SK-N-SH treated with all-trans-retinoic acid at 6 μM for 48 hours (cell line): ENCODE results near the gene TUBGCP3.

Source experiments
- ATAC-seq: fragments of 200-7000 bp; cut with Tn5 transposase; 3 replicates; pipeline ENCODE4 v1.9.1; 2020; ENCODE audit warnings: mild to moderate bottlenecking, moderate library complexity
- ARNTL ChIP-seq: fragments of 450-650 bp; formaldehyde crosslinking; IDR thresholded peaks from 2 replicates; pipeline ENCODE4 v1.5.0; 2020; ENCODE audit warnings: low read depth, mild to moderate bottlenecking, moderate library complexity, borderline replicate concordance
- BACH2 ChIP-seq: fragments of 250-450 bp; sonication (Bioruptor Pico); IDR thresholded peaks from 2 replicates; pipeline ENCODE4 v1.9.0; 2021; ENCODE audit warnings: mild to moderate bottlenecking, borderline replicate concordance
- CSDC2 ChIP-seq: fragments of 250-450 bp; sonication (Bioruptor Pico); IDR thresholded peaks from 2 replicates; pipeline ENCODE4 v1.5.0; 2020; ENCODE audit warnings: mild to moderate bottlenecking, moderate library complexity
- CSRNP3 ChIP-seq: fragments of 250-450 bp; sonication (Bioruptor Pico); IDR thresholded peaks from 2 replicates; pipeline ENCODE4 v1.5.1; 2021; ENCODE audit warnings: mild to moderate bottlenecking, moderate library complexity
- ESRRG ChIP-seq: fragments of 250-450 bp; sonication (Bioruptor Pico); IDR thresholded peaks from 2 replicates; pipeline ENCODE4 v1.6.1; 2021; ENCODE audit warnings: mild to moderate bottlenecking
- GLIS3 ChIP-seq: fragments of 250-450 bp; sonication (Bioruptor Pico); IDR thresholded peaks from 2 replicates; pipeline ENCODE4 v1.5.0; 2020; ENCODE audit warnings: mild to moderate bottlenecking, moderate library complexity
- ISL1 ChIP-seq: fragments of 250-450 bp; sonication (Bioruptor Pico); IDR thresholded peaks from 2 replicates; pipeline ENCODE4 v2.1.2; 2022; ENCODE audit warnings: mild to moderate bottlenecking, moderate library complexity
- OSR1 ChIP-seq: fragments of 250-450 bp; sonication (Bioruptor Pico); IDR thresholded peaks from 2 replicates; pipeline ENCODE4 v1.8.0; 2022; ENCODE audit warnings: moderate library complexity, mild to moderate bottlenecking, inconsistent platforms
- PPARA ChIP-seq: fragments of 250-450 bp; sonication (Bioruptor Pico); IDR thresholded peaks from 2 replicates; pipeline ENCODE4 v1.5.0; 2020; ENCODE audit warnings: mild to moderate bottlenecking, borderline replicate concordance
- TCF4 ChIP-seq: fragments of 250-450 bp; sonication (Bioruptor Pico); IDR thresholded peaks from 2 replicates; pipeline ENCODE4 v1.8.0; 2021; ENCODE audit warnings: mild to moderate bottlenecking, moderate library complexity, borderline replicate concordance
- TOX ChIP-seq: fragments of 250-450 bp; sonication (Bioruptor Pico); IDR thresholded peaks from 2 replicates; pipeline ENCODE4 v1.8.0; 2021; ENCODE audit warnings: mild to moderate bottlenecking, moderate library complexity, borderline replicate concordance
- ZC3H10 ChIP-seq: fragments of 250-450 bp; sonication (Bioruptor Pico); IDR thresholded peaks from 2 replicates; pipeline ENCODE4 v1.5.1; 2021; ENCODE audit warnings: mild to moderate bottlenecking, moderate library complexity
- ZFP3 ChIP-seq: fragments of 250-450 bp; sonication (Bioruptor Pico); IDR thresholded peaks from 2 replicates; pipeline ENCODE4 v1.5.0; 2020; ENCODE audit warnings: mild to moderate bottlenecking, moderate library complexity
- ZFP30 ChIP-seq: fragments of 450-650 bp; formaldehyde crosslinking; IDR thresholded peaks from 2 replicates; pipeline ENCODE4 v1.5.0; 2022; ENCODE audit warnings: mild to moderate bottlenecking, moderate library complexity
- ZNF70 ChIP-seq: fragments of 450-650 bp; formaldehyde crosslinking; IDR thresholded peaks from 2 replicates; pipeline ENCODE4 v1.5.0; 2020; ENCODE audit warnings: mild to moderate bottlenecking, moderate library complexity
- ZNF8 ChIP-seq: fragments of 450-650 bp; formaldehyde crosslinking; IDR thresholded peaks from 2 replicates; pipeline ENCODE4 v1.5.0; 2020; ENCODE audit warnings: mild to moderate bottlenecking, moderate library complexity
- TF ChIP-seq, protein P1 (sequence below): fragments of 250-450 bp; sonication (Bioruptor Pico); IDR thresholded peaks from 2 replicates; pipeline ENCODE4 v1.8.0; 2021; ENCODE audit warnings: low read depth, mild to moderate bottlenecking, moderate library complexity, borderline replicate concordance
- TF ChIP-seq, protein P2 (sequence below): fragments of 250-450 bp; sonication (Bioruptor Pico); IDR thresholded peaks from 2 replicates; pipeline ENCODE4 v1.5.0; 2020; ENCODE audit warnings: mild to moderate bottlenecking, moderate library complexity

Gene TUBGCP3

DNA sequence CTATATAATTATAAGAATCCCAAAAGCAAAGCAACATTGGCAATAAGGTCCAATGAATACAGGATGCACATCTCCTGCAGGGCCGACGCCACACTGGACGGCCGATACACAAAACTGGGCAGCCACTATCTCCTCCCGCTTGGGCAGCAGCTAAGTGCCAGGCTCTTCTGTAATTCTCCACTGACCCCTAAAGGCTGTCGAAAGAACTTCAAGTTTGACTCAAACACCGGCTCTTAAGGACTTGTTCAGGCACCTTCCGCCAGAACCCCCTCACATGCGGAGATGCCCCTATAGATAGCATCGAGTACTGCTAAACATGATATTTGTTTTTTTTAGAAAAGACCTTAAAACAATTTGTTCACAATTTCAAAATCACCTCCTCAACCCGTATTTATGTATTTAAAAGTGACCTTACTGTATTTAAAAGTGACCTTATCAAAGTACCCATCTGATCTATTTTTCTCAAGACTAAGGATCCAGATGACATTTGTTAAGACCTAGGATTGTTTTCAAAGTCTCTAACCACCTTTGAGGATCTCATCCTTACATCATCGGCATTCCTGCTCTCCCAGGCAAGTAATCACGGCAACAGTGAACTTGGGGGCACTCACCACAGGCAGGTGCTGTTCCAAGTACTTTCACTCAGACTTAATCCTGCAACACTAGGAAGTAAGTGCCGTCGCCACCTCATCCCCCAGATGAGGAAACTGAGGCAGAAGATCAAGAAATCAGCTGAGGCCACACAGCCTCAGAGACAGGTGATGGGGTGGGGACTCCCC, 77.8 kb downstream of the TUBGCP3 start:
- peak; percentile 97 for ATAC-seq
- TF ChIP-seq BACH2 (CRISPR knock-in tag) (no peak), ISL1 (CRISPR knock-in tag) (no peak), ZFP3 (no peak), ESRRG (CRISPR knock-in tag) (no peak), OSR1 (CRISPR knock-in tag) (no peak)
- TF ChIP-seq, protein P1, sequence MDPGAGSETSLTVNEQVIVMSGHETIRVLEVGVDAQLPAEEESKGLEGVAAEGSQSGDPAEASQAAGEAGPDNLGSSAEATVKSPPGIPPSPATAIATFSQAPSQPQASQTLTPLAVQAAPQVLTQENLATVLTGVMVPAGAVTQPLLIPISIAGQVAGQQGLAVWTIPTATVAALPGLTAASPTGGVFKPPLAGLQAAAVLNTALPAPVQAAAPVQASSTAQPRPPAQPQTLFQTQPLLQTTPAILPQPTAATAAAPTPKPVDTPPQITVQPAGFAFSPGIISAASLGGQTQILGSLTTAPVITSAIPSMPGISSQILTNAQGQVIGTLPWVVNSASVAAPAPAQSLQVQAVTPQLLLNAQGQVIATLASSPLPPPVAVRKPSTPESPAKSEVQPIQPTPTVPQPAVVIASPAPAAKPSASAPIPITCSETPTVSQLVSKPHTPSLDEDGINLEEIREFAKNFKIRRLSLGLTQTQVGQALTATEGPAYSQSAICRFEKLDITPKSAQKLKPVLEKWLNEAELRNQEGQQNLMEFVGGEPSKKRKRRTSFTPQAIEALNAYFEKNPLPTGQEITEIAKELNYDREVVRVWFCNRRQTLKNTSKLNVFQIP: no peak
- TF ChIP-seq, protein P2, sequence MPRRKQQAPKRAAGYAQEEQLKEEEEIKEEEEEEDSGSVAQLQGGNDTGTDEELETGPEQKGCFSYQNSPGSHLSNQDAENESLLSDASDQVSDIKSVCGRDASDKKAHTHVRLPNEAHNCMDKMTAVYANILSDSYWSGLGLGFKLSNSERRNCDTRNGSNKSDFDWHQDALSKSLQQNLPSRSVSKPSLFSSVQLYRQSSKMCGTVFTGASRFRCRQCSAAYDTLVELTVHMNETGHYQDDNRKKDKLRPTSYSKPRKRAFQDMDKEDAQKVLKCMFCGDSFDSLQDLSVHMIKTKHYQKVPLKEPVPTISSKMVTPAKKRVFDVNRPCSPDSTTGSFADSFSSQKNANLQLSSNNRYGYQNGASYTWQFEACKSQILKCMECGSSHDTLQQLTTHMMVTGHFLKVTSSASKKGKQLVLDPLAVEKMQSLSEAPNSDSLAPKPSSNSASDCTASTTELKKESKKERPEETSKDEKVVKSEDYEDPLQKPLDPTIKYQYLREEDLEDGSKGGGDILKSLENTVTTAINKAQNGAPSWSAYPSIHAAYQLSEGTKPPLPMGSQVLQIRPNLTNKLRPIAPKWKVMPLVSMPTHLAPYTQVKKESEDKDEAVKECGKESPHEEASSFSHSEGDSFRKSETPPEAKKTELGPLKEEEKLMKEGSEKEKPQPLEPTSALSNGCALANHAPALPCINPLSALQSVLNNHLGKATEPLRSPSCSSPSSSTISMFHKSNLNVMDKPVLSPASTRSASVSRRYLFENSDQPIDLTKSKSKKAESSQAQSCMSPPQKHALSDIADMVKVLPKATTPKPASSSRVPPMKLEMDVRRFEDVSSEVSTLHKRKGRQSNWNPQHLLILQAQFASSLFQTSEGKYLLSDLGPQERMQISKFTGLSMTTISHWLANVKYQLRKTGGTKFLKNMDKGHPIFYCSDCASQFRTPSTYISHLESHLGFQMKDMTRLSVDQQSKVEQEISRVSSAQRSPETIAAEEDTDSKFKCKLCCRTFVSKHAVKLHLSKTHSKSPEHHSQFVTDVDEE (CRISPR knock-in tag): no peak

DNA sequence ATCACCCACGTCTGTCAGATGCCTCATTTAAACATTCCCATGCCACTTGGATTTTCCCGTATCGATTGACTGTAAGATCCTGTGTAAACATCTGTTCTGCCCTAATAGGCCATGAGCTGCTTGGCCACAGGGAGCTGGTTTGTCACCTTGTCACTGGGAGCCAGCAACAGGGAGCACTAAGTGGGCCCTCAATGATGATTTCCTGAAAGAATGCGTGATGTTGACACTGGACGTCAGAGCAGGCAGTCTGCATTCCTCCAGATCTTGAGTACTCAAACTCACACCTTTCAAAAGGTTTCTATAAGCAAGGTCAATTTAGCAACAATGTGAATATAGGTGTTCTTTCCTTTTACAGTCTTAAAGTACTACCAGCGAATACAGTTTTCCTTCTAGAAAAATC, 78.8 kb downstream of the TUBGCP3 start:
- TF ChIP-seq CSRNP3 (no peak), OSR1 (CRISPR knock-in tag) (no peak), ZNF70 (CRISPR knock-in tag) (no peak), ISL1 (CRISPR knock-in tag) (no peak), ZFP30 (CRISPR knock-in tag) (no peak), BACH2 (CRISPR knock-in tag) (no peak), GLIS3 (no peak), TOX (CRISPR knock-in tag) (no peak), PPARA (no peak)
- TF ChIP-seq, protein P2 (CRISPR knock-in tag): no peak
- ATAC-seq: no peak

GRCh38 chr13:112506046-112506445, 81.9 kb downstream of the TUBGCP3 start:
- TF ChIP-seq ZC3H10 (CRISPR knock-in tag): no peak
- no peak for ATAC-seq

DNA sequence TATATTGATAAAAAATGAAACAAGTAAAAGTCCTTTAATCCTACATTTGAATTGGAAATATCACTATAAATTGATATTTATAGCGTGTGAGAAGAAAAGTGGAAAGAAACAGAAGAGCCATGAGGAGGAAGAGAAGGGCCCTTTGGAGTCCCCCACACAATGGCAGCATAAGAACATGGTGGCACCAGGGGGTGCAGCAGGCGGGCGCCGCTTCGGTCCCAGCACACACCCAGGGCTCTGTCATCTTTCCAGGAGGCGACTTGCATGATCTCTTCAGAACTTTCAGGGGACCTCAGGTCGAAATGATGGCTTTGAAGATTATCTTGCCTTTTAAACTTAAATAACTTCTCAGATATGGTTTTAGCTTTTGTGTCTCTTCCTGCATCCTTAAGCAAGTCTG, 91.8 kb downstream of the TUBGCP3 start:
- TF ChIP-seq ZNF8 (no peak), ISL1 (CRISPR knock-in tag) (no peak), OSR1 (CRISPR knock-in tag) (no peak)
- TF ChIP-seq, all 23 proteins: peak for 0

DNA sequence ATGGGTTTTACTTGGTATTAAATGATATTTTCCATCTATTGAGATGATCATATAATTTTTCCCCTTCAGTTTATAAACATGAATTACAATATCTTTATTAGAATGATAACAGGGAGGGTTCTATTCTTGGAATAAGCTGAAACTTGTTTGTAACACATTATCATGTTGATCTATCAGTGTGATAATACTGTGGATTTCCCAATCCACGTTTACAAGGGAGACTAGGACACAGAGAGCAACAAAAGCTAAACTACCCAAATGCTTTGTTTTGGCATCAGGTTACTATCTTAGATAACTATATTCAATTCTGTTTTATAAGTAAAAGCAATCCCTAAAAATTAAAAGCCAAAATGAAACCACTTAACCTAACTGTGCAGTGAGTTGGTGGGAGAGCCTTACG, 92.5 kb downstream of the TUBGCP3 start:
- TF ChIP-seq ARNTL (CRISPR knock-in tag): no peak
- TF ChIP-seq CSDC2: no peak
- TF ChIP-seq ZC3H10 (CRISPR knock-in tag): no peak
- no peak for TF ChIP-seq TCF4 (CRISPR knock-in tag)
- TF ChIP-seq ZNF8: no peak
- no peak for TF ChIP-seq ISL1 (CRISPR knock-in tag)
- TF ChIP-seq OSR1 (CRISPR knock-in tag): no peak
- TF ChIP-seq BACH2 (CRISPR knock-in tag): no peak
- TF ChIP-seq, protein P1: no peak
- TF ChIP-seq, protein P2 (CRISPR knock-in tag): no peak
- TF ChIP-seq GLIS3: no peak
- TF ChIP-seq, all 23 proteins: peak for 0

More for the DNA sequence above, 91.8 kb downstream of the TUBGCP3 start:
- ATAC-seq: no peak

More for the DNA sequence above, 92.5 kb downstream of the TUBGCP3 start:
- ATAC-seq: no peak
